Esophagus squamous epithelium (tissue), 5 donors: ENCODE results near the gene GDAP1L1. TPM values are rescaled to one million over a fixed set of nuclear protein-coding genes. Genes with fewer than 3 reads are reported as not detected.

Experiments
- DNase-seq: peaks from one replicate; lab custom pipeline; 2025; lab: John Stamatoyannopoulos, UW
- H3K27ac ChIP-seq, 4 donors: fragments of 200-600 bp; sonication (generic); one replicate each; pipeline ENCODE4 v1.5.1; 2016 to 2019; ENCODE audit warnings: mild to moderate bottlenecking in 1 of 4
- H3K27me3 ChIP-seq, 4 donors: fragments of 200-600 bp; sonication (generic); 1 replicate in 3 of 4; 2 replicates in 1 of 4; pipeline versions ENCODE4 v1.5.1 to v1.6.0; 2017 to 2021; ENCODE audit warnings: antibody characterized with exemption in 1 of 4
- H3K36me3 ChIP-seq, 3 donors: fragments of 200-600 bp; sonication (generic); one replicate each; pipeline ENCODE4 v1.5.1; 2016 to 2019
- H3K4me1 ChIP-seq, 3 donors: fragments of 200-600 bp; sonication (generic); one replicate each; pipeline ENCODE4 v1.5.1; 2017 to 2019
- H3K4me3 ChIP-seq, 4 donors: fragments of 200-600 bp; sonication (generic); 1 replicate in 3 of 4; 2 replicates in 1 of 4; pipeline ENCODE4 v1.5.1; 2016 to 2019; ENCODE audit warnings: mild to moderate bottlenecking in 2 of 4, moderate library complexity in 1 of 4
- H3K9me3 ChIP-seq, 3 donors: fragments of 200-600 bp; sonication (generic); one replicate each; pipeline ENCODE4 v1.5.1; 2016 to 2019
- CTCF ChIP-seq, 6 experiments: fragments of 450-650 bp in 4 of 6; fragments of 200-600 bp in 2 of 6; sonication (generic) in 2 of 6; IDR thresholded peaks; one replicate each; pipeline ENCODE4 v1.5.1; 2016 to 2019; ENCODE audit warnings: antibody characterized with exemption in 6 of 6, mild to moderate bottlenecking in 4 of 6, moderate library complexity in 4 of 6
- POLR2A ChIP-seq, 4 donors: fragments of 450-650 bp; IDR thresholded peaks; one replicate each; pipeline ENCODE4 v1.6.1; 2017; ENCODE audit warnings: antibody characterized with exemption in 4 of 4, mild to moderate bottlenecking in 4 of 4, moderate library complexity in 3 of 4
- WGBS, 2 donors: methylation state at CpG; one replicate each; pipeline ENCODE4 v1.1.5; 2018; 5-methylcytosine and 5-hydroxymethylcytosine counted together
- intact Hi-C: fragments of 100-400 bp; cut with DNase I; formaldehyde crosslinking; loops from one replicate; pipeline ENCODE4 v1.15.0; 2022
- total RNA-seq, 4 donors: library from RNA; depleted of rRNA; stranded (reverse); fragments of >200 nt; gene quantifications; one replicate each; pipeline ENCODE4 v1.1.0, GENCODE V29; 2016
- donor health status: DM: yes; HTN: yes; CAD: no.

GDAP1L1 gene
- total RNA-seq, 4 donors from 2014 or later, result not detected

GRCh38 chr20:44241796-44242195, 5.3 kb upstream of the GDAP1L1 start:
- 100% methylated on average over 2 of the region's 2 CpGs; no CpG with 5 or more reads in 1 of the 2 donors for WGBS, 2 donors
- Histone ChIP-seq H3K4me1 (no peaks in the 10 kb centered on the region), H3K27ac (no peak overlapping the region), H3K4me3 (no peak overlapping the region), H3K27me3 (peaks cover 0 to 7% (median 0%) of the 10 kb centered on the region in 4 donors), H3K36me3 (no peaks in the 10 kb centered on the region), H3K9me3 (no peaks in the 10 kb centered on the region)
- no peak for TF ChIP-seq POLR2A (IDR thresholded peaks at IDR 0.05)
- no peak for TF ChIP-seq CTCF (IDR thresholded peaks at IDR 0.05)
- DNase-seq, result no peak
- intact Hi-C loops, result no loop called here

- intact Hi-C loops, result no loop called here
- TF ChIP-seq CTCF (IDR thresholded peaks at IDR 0.05) (no peak), POLR2A (IDR thresholded peaks at IDR 0.05) (no peak)
- 51 to 63% methylated on average over 4 of the region's 4 CpGs for WGBS, 2 donors
- H3K36me3 ChIP-seq, result no peaks in the 10 kb centered on the region
- no peaks in the 10 kb centered on the region for H3K9me3 ChIP-seq
- H3K4me3 ChIP-seq, result no peak overlapping the region
- no peak overlapping the region for H3K27ac ChIP-seq
- DNase-seq, result no peak
- peaks cover 0 to 35% (median 10%) of the 10 kb centered on the region in 4 donors for H3K27me3 ChIP-seq
- peaks cover 4 to 11% (median 6%) of the 10 kb centered on the region in 3 donors for H3K4me1 ChIP-seq
Observed at GRCh38 chr20:44245977-44246376, 1.1 kb upstream of the GDAP1L1 start.

GRCh38 chr20:44247586-44248409, 690 bp downstream of the GDAP1L1 start:
- peaks cover 4 to 11% (median 6%) of the 10 kb centered on the region in 3 donors for H3K4me1 ChIP-seq
- peak overlapping the region in 2 of 4 donors; percentile 20 to 49 for H3K4me3 ChIP-seq
- no peak overlapping the region for H3K27ac ChIP-seq
- 12 to 13% methylated on average over 16 to 22 of the region's 31 CpGs for WGBS, 2 donors
- no peaks in the 10 kb centered on the region for H3K36me3 ChIP-seq
- TF ChIP-seq CTCF (IDR thresholded peaks at IDR 0.05) (peak in 1 of 6 experiments; percentile 16), POLR2A (IDR thresholded peaks at IDR 0.05) (no peak)
- H3K27me3 ChIP-seq, result peaks cover 0 to 35% (median 10%) of the 10 kb centered on the region in 4 donors
- intact Hi-C loops, result no loop called here
- no peaks in the 10 kb centered on the region for H3K9me3 ChIP-seq
- DNase-seq, result no peak

- Histone ChIP-seq H3K27ac (no peak overlapping the region), H3K4me1 (peaks cover 4 to 11% (median 6%) of the 10 kb centered on the region in 3 donors), H3K4me3 (no peak overlapping the region), H3K36me3 (no peaks in the 10 kb centered on the region), H3K9me3 (no peaks in the 10 kb centered on the region), H3K27me3 (peaks cover 0 to 35% (median 10%) of the 10 kb centered on the region in 4 donors)
- intact Hi-C loops, result no loop called here
- TF ChIP-seq CTCF (IDR thresholded peaks at IDR 0.05) (no peak), POLR2A (IDR thresholded peaks at IDR 0.05) (no peak)
- DNase-seq, result no peak
- 49 to 55% methylated on average over 3 of the region's 3 CpGs for WGBS, 2 donors
Observed at GRCh38 chr20:44248410-44248759, 1.3 kb downstream of the GDAP1L1 start.

GRCh38 chr20:44251284-44251683, 4.2 kb downstream of the GDAP1L1 start:
- TF ChIP-seq POLR2A (IDR thresholded peaks at IDR 0.05), result no peak
- no peak for TF ChIP-seq CTCF (IDR thresholded peaks at IDR 0.05)
- peaks cover 0 to 33% (median 10%) of the 10 kb centered on the region in 4 donors for H3K27me3 ChIP-seq
- H3K27ac ChIP-seq, result no peak overlapping the region
- H3K4me1 ChIP-seq, result peaks cover 4 to 11% (median 6%) of the 10 kb centered on the region in 3 donors
- no peak for DNase-seq
- H3K9me3 ChIP-seq, result no peaks in the 10 kb centered on the region
- no peak overlapping the region for H3K4me3 ChIP-seq
- intact Hi-C loops, result no loop called here
- no peaks in the 10 kb centered on the region for H3K36me3 ChIP-seq
- 0 to 39% methylated on average over 1 to 2 of the region's 4 CpGs for WGBS, 2 donors
